Gastroesophageal sphincter (tissue), 3 donors: Measurements from ENCODE around the gene DHX58.

Experiments
- CTCF ChIP-seq, 4 experiments: fragments of 200-600 bp in 2 of 4; fragments of 450-650 bp in 2 of 4; sonication (generic) in 1 of 4; IDR thresholded peaks; one replicate each; pipeline ENCODE4 v1.5.1; 2017 to 2019; ENCODE audit warnings: antibody characterized with exemption in 4 of 4, mild to moderate bottlenecking in 2 of 4, moderate library complexity in 2 of 4
- EP300 ChIP-seq: sonication (generic); formaldehyde crosslinking; IDR thresholded peaks from one replicate; pipeline ENCODE4 v1.6.1; 2017; ENCODE audit warnings: antibody characterized with exemption, mild to moderate bottlenecking
- POLR2AphosphoS5 ChIP-seq: sonication (generic); formaldehyde crosslinking; IDR thresholded peaks from one replicate; pipeline ENCODE4 v1.6.1; 2017; ENCODE audit warnings: antibody characterized with exemption

DNA sequence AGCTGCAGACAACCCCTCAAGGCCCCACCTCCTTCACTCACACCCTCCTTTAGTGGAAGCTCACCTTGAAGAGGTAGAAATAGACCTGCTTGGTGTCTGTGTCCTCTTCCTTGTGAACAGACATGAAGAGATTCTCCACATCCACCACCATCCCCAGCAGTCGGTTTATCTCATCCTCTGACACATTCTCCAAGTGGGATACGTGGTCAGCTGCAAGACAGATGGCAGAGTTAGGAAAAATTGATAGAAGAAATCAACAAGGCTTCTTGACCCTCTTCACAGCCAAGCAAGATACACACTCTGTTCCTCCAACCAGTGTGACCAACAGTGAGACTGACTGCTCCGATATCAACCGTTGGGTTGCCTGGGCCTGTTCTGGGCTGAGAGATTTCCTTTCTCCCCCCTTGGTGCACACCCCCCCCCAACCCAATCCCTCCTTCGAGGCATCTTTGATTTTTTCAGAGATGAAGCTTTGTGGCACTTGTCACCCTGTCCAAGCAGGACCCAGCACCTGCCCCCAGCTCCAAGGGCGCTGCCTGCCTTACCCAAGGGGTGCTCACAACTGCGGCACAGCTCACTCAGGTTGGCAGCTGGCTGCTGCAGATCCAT lies 7.8 kb upstream of the DHX58 start:
- no peak for TF ChIP-seq EP300
- TF ChIP-seq CTCF (IDR thresholded peaks at IDR 0.05) = no peak
- TF ChIP-seq POLR2AphosphoS5 = no peak
